CD4-positive, alpha-beta T cell (primary cell): ENCODE results near the gene ECPAS. TPM values are rescaled to one million over a fixed set of nuclear protein-coding genes. Genes with fewer than 3 reads are reported as not detected.

Source experiments
- ATAC-seq: fragments of 200-7000 bp; cut with Tn5 transposase; one replicate; pipeline ENCODE4 v1.10.0; 2022; ENCODE audit warnings: mild to moderate bottlenecking; ENCODE audit not compliant: poor library complexity
- CTCF ChIA-PET: fragments of 350-600 bp; sonication (Branson Sonifier 250); formaldehyde crosslinking; loops from one replicate; lab custom pipeline; 2021; ENCODE audit warnings: antibody characterized with exemption, inconsistent platforms; lab: Charles Lee
- POLR2A ChIA-PET: fragments of 350-600 bp; sonication (Branson Sonifier 250); formaldehyde crosslinking; loops from one replicate; lab custom pipeline; 2021; ENCODE audit warnings: antibody characterized with exemption, inconsistent platforms; lab: Charles Lee
- DNase-seq, 14 experiments: peaks; one replicate each; pipeline ENCODE4 v3.0.0-alpha.2; 2013 to 2020; ENCODE audit warnings: mixed read lengths in 2 of 14
- H3K27ac ChIP-seq, 2 donors: one replicate each; pipeline versions ENCODE4 v1.5.1 to v1.7.0; 2013; ENCODE audit warnings: low read length in 2 of 2, low read depth in 1 of 2, mild to moderate bottlenecking in 1 of 2
- H3K27me3 ChIP-seq, 2 experiments: 1 replicate in 1 of 2; 2 replicates in 1 of 2; pipeline versions ENCODE4 v1.6.1 to v1.7.0; 2013; ENCODE audit warnings: low read length in 2 of 2, control low read depth in 1 of 2, mild to moderate bottlenecking in 1 of 2, moderate library complexity in 1 of 2; ENCODE audit not compliant: insufficient read depth in 2 of 2, control insufficient read depth in 1 of 2
- H3K36me3 ChIP-seq: one replicate; pipeline ENCODE4 v1.6.1; 2013; ENCODE audit warnings: low read length, control low read depth; ENCODE audit not compliant: insufficient read depth
- H3K4me1 ChIP-seq: one replicate; pipeline ENCODE4 v1.6.1; 2013; ENCODE audit warnings: low read length, control low read depth; ENCODE audit not compliant: insufficient read depth
- H3K4me3 ChIP-seq: one replicate; pipeline ENCODE4 v1.5.1; 2013; ENCODE audit warnings: mild to moderate bottlenecking, low read length, moderate library complexity
- H3K9me3 ChIP-seq, 2 experiments: 1 replicate in 1 of 2; 2 replicates in 1 of 2; pipeline versions ENCODE4 v1.6.1 to v1.7.0; 2013; ENCODE audit warnings: low read length in 2 of 2, mild to moderate bottlenecking in 2 of 2, control low read depth in 1 of 2, moderate library complexity in 1 of 2; ENCODE audit not compliant: control insufficient read depth in 1 of 2, insufficient read depth in 1 of 2
- H3K27ac Mint-ChIP-seq: one replicate; pipeline ENCODE4 v1.8.0; 2020; ENCODE audit warnings: mixed read lengths
- H3K27me3 Mint-ChIP-seq: one replicate; pipeline ENCODE4 v1.8.0; 2021; ENCODE audit warnings: mixed read lengths
- H3K36me3 Mint-ChIP-seq: one replicate; pipeline ENCODE4 v1.8.0; 2021; ENCODE audit warnings: low read depth, mixed read lengths
- H3K4me1 Mint-ChIP-seq: one replicate; pipeline ENCODE4 v1.8.0; 2021; ENCODE audit warnings: low read depth, mixed read lengths
- H3K4me3 Mint-ChIP-seq: one replicate; pipeline ENCODE4 v1.8.0; 2020; ENCODE audit warnings: mild to moderate bottlenecking, mixed read lengths
- H3K9me3 Mint-ChIP-seq: one replicate; pipeline ENCODE4 v1.8.0; 2020; ENCODE audit warnings: mixed read lengths
- intact Hi-C, 2 experiments: fragments of 100-400 bp; cut with DNase I in 1 of 2; cut with micrococcal nuclease in 1 of 2; formaldehyde crosslinking; loops; one replicate each; pipeline versions ENCODE4 v1.15.1 to v1.9.0; 2023 to 2025; cut with DNase I, micrococcal nuclease
- total RNA-seq, 174 experiments: library from RNA in 2 of 174; stranded (reverse) in 2 of 174; gene quantifications; one replicate each; pipeline ENCODE4 v1.2.3 and lab custom pipeline; 2021 to 2026
- TF ChIP-seq, protein P1 (sequence below): fragments of 200-600 bp; IDR thresholded peaks from one replicate; pipeline ENCODE4 v1.8.0; 2022; ENCODE audit warnings: antibody characterized with exemption, mild to moderate bottlenecking

Gene ECPAS
- total RNA-seq, 2 experiments from 2014 or later = 36.6 to 37.5 TPM

DNA sequence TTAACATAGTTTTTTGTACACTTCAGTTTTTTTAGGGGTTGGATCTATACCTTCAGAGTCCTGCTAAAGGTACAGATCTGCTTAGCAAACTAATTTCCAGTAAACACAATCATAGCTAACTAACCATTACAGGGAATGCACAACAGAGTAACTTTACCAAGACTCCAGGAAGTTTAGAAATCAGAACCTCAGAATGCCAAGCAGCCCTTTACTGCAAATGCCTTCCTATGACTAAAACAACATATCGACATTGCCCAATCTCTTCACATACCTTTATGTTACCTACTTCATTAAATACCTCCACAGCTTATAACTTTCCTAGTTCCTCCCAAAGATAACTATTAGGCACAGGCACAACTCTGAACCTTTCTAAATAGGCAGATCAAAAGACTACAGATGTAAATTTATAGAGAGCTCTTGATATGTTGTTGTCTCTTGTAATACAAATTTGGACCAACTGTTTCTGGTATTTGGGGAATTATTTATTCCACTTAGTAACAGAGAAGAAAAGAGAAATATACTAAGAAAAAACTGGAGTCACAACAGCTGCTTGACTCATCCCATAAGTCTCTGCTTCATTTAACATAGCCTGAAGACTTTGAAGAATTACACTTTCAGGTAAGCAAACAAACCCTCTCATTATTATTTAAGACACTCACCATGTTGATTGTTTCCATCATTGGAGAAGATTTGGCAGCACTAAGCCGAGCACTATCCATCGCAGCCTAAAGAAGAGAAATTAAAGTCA lies 108.2 kb downstream of the ECPAS start:
- CTCF ChIA-PET = no interaction called here
- H3K4me3 Mint-ChIP-seq = no peak overlapping the region
- peaks cover 55% of the 10 kb centered on the region for H3K36me3 ChIP-seq
- no peaks in the 10 kb centered on the region for H3K4me1 Mint-ChIP-seq
- no peak overlapping the region for H3K27ac ChIP-seq
- ATAC-seq (no peak), DNase-seq (no peak)
- POLR2A ChIA-PET = no interaction called here
- no peaks in the 10 kb centered on the region for H3K9me3 ChIP-seq
- intact Hi-C loops = no loop called here
- TF ChIP-seq, protein P1, sequence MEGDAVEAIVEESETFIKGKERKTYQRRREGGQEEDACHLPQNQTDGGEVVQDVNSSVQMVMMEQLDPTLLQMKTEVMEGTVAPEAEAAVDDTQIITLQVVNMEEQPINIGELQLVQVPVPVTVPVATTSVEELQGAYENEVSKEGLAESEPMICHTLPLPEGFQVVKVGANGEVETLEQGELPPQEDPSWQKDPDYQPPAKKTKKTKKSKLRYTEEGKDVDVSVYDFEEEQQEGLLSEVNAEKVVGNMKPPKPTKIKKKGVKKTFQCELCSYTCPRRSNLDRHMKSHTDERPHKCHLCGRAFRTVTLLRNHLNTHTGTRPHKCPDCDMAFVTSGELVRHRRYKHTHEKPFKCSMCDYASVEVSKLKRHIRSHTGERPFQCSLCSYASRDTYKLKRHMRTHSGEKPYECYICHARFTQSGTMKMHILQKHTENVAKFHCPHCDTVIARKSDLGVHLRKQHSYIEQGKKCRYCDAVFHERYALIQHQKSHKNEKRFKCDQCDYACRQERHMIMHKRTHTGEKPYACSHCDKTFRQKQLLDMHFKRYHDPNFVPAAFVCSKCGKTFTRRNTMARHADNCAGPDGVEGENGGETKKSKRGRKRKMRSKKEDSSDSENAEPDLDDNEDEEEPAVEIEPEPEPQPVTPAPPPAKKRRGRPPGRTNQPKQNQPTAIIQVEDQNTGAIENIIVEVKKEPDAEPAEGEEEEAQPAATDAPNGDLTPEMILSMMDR = no peak
- peaks cover 92% of the 10 kb centered on the region for H3K36me3 Mint-ChIP-seq
- H3K27me3 Mint-ChIP-seq = no peaks in the 10 kb centered on the region
- H3K4me1 ChIP-seq = no peaks in the 10 kb centered on the region
- H3K4me3 ChIP-seq = no peak overlapping the region
- no peaks in the 10 kb centered on the region for H3K27me3 ChIP-seq
- H3K9me3 Mint-ChIP-seq = no peaks in the 10 kb centered on the region
- no peak overlapping the region for H3K27ac Mint-ChIP-seq

DNA sequence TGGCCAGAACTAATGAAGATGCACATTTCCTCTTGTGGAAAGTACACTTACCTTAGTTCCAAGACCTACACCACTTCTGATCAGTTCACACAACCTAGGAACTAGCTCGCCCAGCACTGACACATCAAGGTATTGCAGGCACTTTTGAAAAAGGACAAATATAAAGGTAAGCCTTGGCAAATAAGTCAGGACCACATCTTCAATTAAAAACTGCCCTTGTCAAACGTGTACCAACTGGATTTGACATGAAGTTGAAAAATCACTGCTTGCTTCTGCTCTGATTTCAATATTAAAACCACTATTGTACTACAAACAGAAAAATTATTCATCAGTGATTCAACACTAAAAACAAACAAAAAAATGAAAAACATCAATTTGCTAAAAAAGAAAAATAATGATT lies 109.1 kb downstream of the ECPAS start:
- no peak overlapping the region for H3K27ac Mint-ChIP-seq
- no peaks in the 10 kb centered on the region for H3K27me3 Mint-ChIP-seq
- H3K4me3 ChIP-seq = no peak overlapping the region
- H3K36me3 ChIP-seq = peaks cover 60% of the 10 kb centered on the region
- no peak overlapping the region for H3K27ac ChIP-seq
- intact Hi-C loops = no loop called here
- no peaks in the 10 kb centered on the region for H3K27me3 ChIP-seq
- no peak for DNase-seq
- H3K9me3 ChIP-seq = no peaks in the 10 kb centered on the region
- no peak overlapping the region for H3K4me3 Mint-ChIP-seq
- ChIA-PET POLR2A (no interaction called here), CTCF (no interaction called here)
- no peaks in the 10 kb centered on the region for H3K4me1 Mint-ChIP-seq
- H3K9me3 Mint-ChIP-seq = no peaks in the 10 kb centered on the region
- no peaks in the 10 kb centered on the region for H3K4me1 ChIP-seq
- ATAC-seq = no peak
- H3K36me3 Mint-ChIP-seq = peaks cover 93% of the 10 kb centered on the region
- TF ChIP-seq, protein P1 = no peak

DNA sequence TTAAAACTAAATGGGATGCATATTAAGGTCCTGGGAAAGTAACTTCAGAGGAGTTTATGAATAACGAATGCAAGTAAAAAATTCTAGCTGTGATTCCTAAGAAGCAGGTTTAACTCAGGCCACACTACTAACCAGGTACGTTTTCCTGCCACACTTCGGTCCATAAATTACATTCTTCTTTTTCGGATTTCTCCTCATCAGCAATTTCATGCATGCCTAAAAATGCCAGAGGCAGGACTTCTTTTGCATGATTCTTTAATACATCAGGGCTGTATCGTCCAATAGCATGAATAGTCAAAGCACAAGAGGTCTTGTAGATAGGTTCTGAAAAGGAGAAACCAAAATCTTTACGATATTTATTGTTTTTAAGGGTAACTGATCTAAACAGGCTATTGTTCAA lies 111.9 kb downstream of the ECPAS start:
- Histone ChIP-seq H3K27ac (no peak overlapping the region), H3K4me3 (no peak overlapping the region), H3K27me3 (no peaks in the 10 kb centered on the region), H3K36me3 (peaks cover 72% of the 10 kb centered on the region), H3K4me1 (no peaks in the 10 kb centered on the region), H3K9me3 (no peaks in the 10 kb centered on the region)
- no peaks in the 10 kb centered on the region for H3K9me3 Mint-ChIP-seq
- no peak for DNase-seq
- H3K4me3 Mint-ChIP-seq = no peak overlapping the region
- peaks cover 99% of the 10 kb centered on the region for H3K36me3 Mint-ChIP-seq
- ATAC-seq = no peak
- TF ChIP-seq, protein P1 = no peak
- ChIA-PET POLR2A (no interaction called here), CTCF (no interaction called here)
- no peak overlapping the region for H3K27ac Mint-ChIP-seq
- intact Hi-C loops = no loop called here
- H3K27me3 Mint-ChIP-seq = no peaks in the 10 kb centered on the region
- H3K4me1 Mint-ChIP-seq = no peaks in the 10 kb centered on the region
